ENCODE results near the gene MYOM1. TPM values are rescaled to one million over a fixed set of nuclear protein-coding genes. Genes with fewer than 3 reads are reported as not detected.
A peak's percentile ranks its signal among the peaks of the same experiment; 100 is the strongest.

MYOM1 gene
- total RNA-seq, 1 experiment from 2014 or later, result 0.37 TPM

GRCh38 chr18:3081584-3081991 is 138.2 kb downstream of the MYOM1 start:
- ChIA-PET CTCF (no interaction called here), POLR2A (ENCODE audit: low non-redundant PET) (no interaction called here)
- BruUV-seq (replicated peaks), result no TSS peak
- Histone ChIP-seq H3K27me3 (replicated peaks; ENCODE audit: insufficient read depth, low read depth, low read length, poor library complexity) (no peaks in the 10 kb centered on the region), H3K4me3 (ENCODE audit: low read depth, low read length, poor library complexity, severe bottlenecking) (no peak overlapping the region), H3K4me1 (ENCODE audit: insufficient read depth, low read length, poor library complexity, severe bottlenecking) (peaks cover 43% of the 10 kb centered on the region), H3K27ac (ENCODE audit: low read depth, low read length, poor library complexity, severe bottlenecking) (peak overlapping the region; percentile 68), H3K36me3 (ENCODE audit: insufficient read depth, low read length, poor library complexity, severe bottlenecking) (no peaks in the 10 kb centered on the region), H3K9me3 (ENCODE audit: low read depth, low read length, poor library complexity, severe bottlenecking) (no peaks in the 10 kb centered on the region)
- TF ChIP-seq CTCF (conservative IDR thresholded peaks at IDR 0.05; ENCODE audit: low read depth, low read length), result no peak
- TF ChIP-seq EZH2 (IDR thresholded peaks at IDR 0.05; ENCODE audit: borderline replicate concordance, low read depth, low read length, poor library complexity, severe bottlenecking), result no peak
- DNase-seq (ENCODE audit: low spot score), result peak; percentile 69
- intact Hi-C loops (cut with micrococcal nuclease; ENCODE audit: unreplicated experiment), result no loop called here

- Histone ChIP-seq H3K4me3 (ENCODE audit: low read depth, low read length, poor library complexity, severe bottlenecking) (no peak overlapping the region), H3K36me3 (ENCODE audit: insufficient read depth, low read length, poor library complexity, severe bottlenecking) (no peaks in the 10 kb centered on the region), H3K9me3 (ENCODE audit: low read depth, low read length, poor library complexity, severe bottlenecking) (no peaks in the 10 kb centered on the region), H3K4me1 (ENCODE audit: insufficient read depth, low read length, poor library complexity, severe bottlenecking) (peaks cover 54% of the 10 kb centered on the region), H3K27me3 (replicated peaks; ENCODE audit: insufficient read depth, low read depth, low read length, poor library complexity) (no peaks in the 10 kb centered on the region), H3K27ac (ENCODE audit: low read depth, low read length, poor library complexity, severe bottlenecking) (no peak overlapping the region)
- no peak for TF ChIP-seq CTCF (conservative IDR thresholded peaks at IDR 0.05; ENCODE audit: low read depth, low read length)
- TF ChIP-seq EZH2 (IDR thresholded peaks at IDR 0.05; ENCODE audit: borderline replicate concordance, low read depth, low read length, poor library complexity, severe bottlenecking), result no peak
- ChIA-PET POLR2A (ENCODE audit: low non-redundant PET) (no interaction called here), CTCF (no interaction called here)
- no peak for DNase-seq (ENCODE audit: low spot score)
- BruUV-seq (replicated peaks), result no TSS peak
- intact Hi-C loops (cut with micrococcal nuclease; ENCODE audit: unreplicated experiment), result no loop called here
These were observed 140.1 kb downstream of the MYOM1 start for GRCh38 chr18:3079653-3080052.

- H3K27me3 ChIP-seq (replicated peaks; ENCODE audit: insufficient read depth, low read depth, low read length, poor library complexity), result no peaks in the 10 kb centered on the region
- no peak overlapping the region for H3K4me3 ChIP-seq (ENCODE audit: low read depth, low read length, poor library complexity, severe bottlenecking)
- no TSS peak for BruUV-seq (replicated peaks)
- H3K27ac ChIP-seq (ENCODE audit: low read depth, low read length, poor library complexity, severe bottlenecking), result peak overlapping the region; percentile 48
- H3K4me1 ChIP-seq (ENCODE audit: insufficient read depth, low read length, poor library complexity, severe bottlenecking), result peaks cover 17% of the 10 kb centered on the region
- TF ChIP-seq CTCF (conservative IDR thresholded peaks at IDR 0.05; ENCODE audit: low read depth, low read length) (no peak), EZH2 (IDR thresholded peaks at IDR 0.05; ENCODE audit: borderline replicate concordance, low read depth, low read length, poor library complexity, severe bottlenecking) (no peak)
- peak; percentile 36 for DNase-seq (ENCODE audit: low spot score)
- ChIA-PET POLR2A (ENCODE audit: low non-redundant PET) (no interaction called here), CTCF (interaction anchor here (1.0 kb wide), 1 partner anchor 13 kb away, joined by 4 read pairs; no protein-coding TSS in a partner anchor)
- intact Hi-C loops (cut with micrococcal nuclease; ENCODE audit: unreplicated experiment), result no loop called here
- H3K36me3 ChIP-seq (ENCODE audit: insufficient read depth, low read length, poor library complexity, severe bottlenecking), result no peaks in the 10 kb centered on the region
- H3K9me3 ChIP-seq (ENCODE audit: low read depth, low read length, poor library complexity, severe bottlenecking), result no peaks in the 10 kb centered on the region
These were observed 144.3 kb downstream of the MYOM1 start for GRCh38 chr18:3075491-3075890.
